Anterior cingulate cortex (tissue), 58 donors: ENCODE data around the gene MTCH1.

Experiments
- DNase-seq, 58 donors: peaks; one replicate each; lab custom pipeline; 2025; lab: John Stamatoyannopoulos, UW

The MTCH1 gene

DNA sequence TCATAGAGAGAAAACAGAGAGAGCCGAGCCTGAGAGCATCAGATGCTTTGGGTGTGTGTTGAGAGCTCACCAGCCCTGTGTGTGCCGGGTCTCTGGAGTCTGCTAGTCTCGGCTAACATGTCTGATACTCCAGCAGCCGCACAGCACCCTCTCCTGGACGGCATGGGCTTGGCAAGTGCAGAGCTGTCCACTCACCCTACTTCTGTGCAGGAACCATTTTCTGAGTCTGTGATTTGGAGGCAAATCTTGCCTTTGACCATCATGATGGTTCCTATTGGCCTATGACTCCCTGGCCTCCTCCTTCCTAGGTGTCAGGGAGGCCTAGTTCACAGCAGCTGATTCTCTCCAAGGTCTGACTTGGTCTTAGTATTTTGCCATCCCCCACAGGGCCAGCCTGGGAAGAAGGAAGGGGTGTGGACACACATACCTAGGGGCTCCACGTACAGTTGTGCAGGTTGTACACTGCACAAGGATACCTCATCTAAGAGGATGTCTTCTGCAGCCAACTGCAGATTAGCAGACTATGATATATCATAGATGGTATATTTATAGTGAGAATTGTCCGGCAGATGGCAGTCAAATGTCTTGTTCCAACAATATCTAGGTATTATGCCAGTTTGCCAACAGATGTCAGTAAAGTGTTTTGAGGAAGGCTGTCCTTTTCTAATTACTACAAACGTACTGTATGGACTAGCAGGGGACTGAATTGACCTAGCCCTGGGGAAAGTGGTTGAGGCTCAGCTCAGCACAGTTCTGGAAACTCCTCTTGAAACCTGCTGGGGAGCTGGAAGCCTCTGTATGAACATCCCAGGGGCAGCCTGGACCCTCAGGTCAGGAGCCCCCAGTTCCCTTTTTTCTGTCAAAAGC, 32.4 kb upstream of the MTCH1 start:
- DNase-seq = peak; percentile 15 to 94 (median 86)

DNA sequence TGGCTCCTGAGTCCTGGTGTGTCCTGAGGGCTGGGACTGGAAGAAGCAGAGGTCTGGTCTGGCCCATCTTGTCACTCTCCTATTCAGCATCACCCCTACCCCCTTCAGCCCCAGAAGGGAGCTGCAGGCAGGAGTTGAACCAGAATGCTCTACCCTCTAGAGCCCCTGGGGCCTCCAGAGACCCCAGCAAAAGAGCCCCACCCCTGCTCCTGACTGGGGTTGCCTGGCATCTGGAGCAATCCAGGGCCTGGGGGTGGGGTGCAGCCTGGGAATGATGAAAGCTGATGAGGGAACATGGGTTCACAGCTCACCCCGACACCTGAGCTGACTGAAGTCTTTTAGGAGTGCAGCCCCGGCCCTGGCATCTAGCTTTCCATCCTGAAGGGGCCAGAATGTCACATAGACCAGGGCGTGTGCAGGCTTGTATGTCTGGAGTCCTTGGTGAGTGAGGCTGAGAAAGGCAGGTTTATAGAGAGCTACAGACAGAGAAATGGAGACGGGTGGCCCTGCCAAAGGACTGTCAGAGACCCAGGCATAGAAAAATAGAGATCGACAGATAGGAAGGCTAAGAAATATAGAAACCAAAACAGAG, 31.7 kb upstream of the MTCH1 start:
- DNase-seq = peak in 4 of 58 donors; percentile 24 to 44 (median 34)

DNA sequence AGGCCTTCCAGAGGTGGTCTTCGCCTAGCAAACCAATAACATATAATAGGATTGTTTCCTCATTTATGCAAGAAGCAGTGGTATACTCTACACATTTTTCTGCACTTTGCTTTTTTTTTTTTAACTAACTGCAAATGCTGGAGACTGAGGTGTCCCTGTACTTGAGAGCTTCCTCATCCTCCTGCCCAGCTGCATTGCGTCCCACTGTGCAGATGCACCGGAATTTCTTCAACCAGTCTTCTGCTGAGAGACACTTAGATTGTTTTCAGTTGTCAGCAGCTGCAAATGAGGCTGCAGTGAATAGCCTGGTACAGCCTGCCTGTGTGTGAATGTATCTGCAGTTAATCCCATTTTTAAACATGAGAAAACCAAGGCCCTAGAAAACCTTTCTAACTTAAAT, 31.0 kb upstream of the MTCH1 start:
- DNase-seq = peak in 10 of 58 donors; percentile 4 to 39 (median 19)

DNA sequence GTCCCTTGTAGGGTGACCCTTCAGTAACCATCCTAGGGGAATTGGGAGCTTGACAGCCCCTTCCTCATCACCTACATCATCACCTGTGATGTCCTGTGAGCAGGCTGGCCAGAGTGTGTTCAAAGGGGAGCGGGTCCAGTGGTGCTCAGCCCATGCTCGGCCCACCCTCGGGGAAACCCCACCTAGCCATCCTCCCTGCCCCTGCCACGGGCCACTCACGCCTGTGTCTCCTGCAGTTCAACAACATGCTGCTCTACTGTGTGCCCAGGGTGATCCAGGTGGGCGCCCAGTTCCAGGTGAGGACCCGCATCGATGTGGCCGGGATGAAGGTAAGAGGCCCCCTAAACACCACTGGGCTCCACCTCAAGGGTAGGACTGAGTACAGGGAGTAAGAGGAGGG, 29.5 kb upstream of the MTCH1 start:
- DNase-seq = no peak

DNA sequence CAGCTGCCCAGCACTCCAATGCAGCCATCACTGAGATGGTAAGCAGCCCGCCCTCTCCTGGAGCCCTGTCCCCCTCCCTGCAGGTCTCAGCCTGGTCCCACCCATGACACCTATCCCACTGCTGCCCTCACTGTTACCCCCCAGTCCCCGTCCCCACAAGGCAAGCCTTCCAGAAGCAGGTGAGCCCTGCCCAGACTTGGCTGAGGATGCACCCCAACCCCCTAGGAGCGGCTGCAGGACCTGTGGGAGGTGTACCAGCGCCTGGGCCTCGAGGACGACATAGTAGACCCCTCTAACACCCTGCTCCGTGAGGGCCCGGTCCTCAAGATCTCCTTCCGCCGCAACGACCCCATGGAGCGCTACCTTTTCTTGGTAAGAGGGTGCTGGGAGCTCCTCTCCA, 28.7 kb upstream of the MTCH1 start:
- DNase-seq = no peak

DNA sequence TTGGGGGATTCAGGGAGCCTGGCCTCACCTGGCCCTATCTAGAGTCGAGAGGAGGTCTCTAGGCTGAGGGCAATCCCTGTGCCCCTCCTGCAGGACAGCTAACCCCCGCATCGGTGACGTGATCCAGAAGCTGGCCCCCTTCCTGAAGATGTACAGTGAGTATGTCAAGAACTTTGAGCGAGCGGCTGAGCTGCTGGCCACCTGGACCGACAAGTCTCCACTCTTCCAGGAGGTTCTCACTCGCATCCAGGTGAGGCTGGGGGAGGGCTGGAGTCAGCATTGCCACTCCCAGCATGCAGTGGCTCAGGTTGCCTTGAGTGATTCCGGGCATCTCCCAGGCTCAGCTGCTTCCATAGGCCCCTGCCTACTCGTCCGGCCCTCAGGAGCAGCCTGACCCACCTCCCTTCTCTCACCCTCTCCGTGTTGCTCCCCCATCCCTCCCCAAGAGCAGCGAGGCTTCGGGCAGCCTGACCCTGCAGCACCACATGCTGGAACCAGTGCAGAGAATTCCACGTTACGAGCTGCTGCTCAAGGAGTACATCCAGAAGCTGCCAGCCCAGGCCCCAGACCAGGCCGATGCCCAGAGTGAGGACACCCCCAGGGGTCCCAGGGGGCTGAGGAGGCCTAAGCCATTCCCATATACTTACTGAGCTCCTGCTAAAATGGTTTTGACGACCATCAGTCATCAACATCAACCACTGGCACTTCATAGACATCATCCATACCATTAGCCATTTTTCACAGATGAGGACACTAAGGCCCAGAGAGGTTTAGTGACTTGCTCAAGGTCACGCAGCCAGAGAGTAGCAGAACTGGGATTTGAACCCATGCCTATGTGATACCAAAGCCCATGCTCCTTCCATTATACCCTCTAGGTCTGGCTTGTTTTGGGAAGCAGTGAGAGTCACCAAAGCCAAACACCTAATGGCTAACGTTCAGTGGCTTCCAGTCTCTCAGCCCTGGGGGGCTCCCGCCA, 27.8 kb upstream of the MTCH1 start:
- no peak for DNase-seq

DNA sequence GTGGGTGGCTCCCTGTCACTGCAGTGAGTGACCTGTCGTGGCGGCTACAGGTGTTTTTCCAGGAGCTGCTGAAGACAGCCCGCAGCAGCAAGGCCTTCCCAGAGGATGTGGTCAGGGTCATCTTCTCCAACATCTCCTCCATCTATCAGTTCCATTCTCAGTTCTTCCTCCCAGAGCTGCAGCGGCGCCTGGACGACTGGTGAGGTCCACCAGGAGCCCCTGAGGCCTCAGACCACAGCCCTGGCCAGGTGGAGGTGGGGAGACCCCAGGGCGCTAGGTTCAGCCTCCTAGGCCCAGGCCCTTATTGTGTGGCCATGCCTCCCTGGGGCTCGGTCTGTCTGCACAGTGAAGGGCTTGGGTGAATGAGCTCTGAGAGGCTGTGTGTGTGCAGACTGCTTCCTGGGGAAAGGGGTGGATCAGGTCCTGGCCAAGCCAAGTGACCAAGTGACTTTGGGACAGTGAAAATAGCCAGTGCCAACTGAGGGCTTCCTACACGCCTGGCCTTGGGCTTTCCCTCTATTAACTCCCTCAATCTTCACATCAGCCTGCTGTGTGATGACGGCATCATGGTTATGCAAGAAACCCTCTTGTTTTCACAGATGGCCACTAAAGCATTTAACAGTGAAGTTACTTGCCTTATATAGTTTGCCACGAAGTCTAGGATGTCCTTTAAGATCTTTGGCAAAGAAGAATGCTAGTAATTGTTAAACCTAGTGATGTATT, 25.8 kb upstream of the MTCH1 start:
- DNase-seq = no peak

DNA sequence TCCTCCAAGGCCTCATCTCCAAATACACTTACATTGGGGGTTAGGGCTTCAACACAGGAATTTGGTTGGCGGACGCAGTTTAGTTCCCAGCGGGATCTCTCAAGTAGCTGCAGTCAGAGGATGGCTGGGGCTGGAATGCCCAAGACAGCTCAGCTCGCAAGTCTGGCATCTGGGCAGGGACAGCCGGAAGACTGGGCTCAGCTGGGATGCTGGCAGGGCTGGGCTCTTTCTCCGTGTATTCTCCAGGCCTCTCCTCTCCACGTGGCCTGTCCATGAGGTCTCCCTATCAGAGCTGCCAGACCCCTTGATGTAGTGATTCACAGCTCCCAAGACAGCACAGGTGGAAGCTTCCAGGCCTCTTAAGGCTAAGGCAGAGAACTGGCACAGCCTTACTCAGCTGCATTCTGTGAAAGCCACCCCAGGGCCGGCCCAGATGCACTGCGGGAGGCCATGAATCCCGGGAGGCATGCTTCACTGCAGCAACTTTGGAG, 24.5 kb upstream of the MTCH1 start:
- DNase-seq = no peak

DNA sequence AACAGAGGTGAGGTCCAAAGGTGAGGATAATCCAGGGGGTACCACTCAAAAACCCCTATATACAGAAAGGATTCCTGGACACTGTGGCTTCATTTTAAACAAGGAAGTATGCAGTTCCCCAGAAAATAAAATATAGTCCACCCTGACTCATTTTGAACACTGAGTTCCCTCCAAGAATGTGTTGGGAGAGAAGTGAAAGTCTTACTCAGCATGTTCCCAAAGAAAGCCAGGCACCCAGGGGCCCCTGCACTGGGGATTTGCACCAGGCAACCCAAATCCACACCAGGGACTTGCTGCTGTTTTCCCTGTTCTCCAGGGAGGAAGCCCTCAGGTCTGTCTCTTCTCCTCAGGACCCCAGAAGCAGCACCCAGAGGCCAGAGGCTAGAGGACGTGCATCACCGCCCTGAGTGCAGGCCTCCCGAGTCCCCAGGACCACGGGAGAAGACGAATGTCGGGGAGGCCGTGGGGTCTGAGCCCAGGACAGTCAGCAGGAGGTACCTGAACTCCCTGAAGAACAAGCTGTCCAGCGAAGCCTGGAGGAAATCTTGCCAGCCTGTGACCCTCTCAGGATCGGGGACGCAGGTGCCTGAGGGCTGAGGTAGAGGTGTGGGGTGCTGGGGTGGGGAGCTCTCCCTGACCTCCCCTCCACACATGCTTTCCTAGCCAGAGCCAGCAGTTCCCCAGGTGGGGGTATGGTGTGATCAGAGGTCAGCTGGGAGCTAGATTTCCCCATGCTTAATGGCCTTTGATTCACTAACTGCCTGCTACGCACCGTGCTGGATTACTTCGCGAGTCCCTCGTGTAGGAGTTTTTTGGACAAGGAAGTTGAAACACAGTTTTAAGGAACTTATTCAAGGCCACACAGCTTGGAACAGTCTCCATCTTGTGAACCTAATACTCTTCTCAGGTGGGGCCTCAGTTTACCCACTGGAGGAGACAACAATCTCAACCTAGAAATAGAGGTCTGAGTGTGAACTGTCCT, 22.8 kb upstream of the MTCH1 start:
- DNase-seq = peak in 1 of 58 donors; percentile 41

DNA sequence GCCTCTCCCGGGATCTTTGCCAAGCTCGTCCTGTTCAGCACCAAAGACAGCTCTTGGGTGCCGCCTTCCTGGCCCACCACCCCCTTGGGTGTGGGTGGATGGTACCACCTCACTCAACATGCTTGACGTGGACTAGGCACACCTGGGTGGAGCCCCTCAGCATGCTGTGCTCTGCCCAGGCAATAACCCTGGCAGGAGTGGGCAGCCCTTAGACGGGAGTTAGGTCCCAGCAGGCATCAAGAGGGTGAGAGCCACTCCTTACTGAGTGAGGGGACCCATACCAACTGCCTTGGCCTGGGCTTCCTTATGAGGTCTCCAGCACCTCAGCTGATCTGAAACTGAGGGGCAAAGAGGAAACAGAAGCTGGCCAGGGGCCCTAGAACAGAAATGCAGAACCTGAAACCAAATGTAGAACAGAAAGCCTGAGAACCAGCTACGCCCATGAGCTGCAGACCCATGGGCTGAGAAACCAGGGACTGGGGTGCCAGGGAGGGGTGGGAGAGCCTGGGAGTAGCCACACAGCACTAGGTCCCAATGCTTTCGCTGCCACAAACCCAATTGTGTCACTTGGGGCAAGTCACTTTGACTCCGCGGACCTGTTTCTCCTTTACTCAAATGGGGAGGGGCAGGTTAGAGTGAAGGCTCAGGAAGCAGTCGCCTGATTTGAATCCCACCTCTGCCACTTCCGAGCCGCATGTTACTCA, 21.5 kb upstream of the MTCH1 start:
- DNase-seq = peak in 11 of 58 donors; percentile 13 to 44 (median 24)

DNA sequence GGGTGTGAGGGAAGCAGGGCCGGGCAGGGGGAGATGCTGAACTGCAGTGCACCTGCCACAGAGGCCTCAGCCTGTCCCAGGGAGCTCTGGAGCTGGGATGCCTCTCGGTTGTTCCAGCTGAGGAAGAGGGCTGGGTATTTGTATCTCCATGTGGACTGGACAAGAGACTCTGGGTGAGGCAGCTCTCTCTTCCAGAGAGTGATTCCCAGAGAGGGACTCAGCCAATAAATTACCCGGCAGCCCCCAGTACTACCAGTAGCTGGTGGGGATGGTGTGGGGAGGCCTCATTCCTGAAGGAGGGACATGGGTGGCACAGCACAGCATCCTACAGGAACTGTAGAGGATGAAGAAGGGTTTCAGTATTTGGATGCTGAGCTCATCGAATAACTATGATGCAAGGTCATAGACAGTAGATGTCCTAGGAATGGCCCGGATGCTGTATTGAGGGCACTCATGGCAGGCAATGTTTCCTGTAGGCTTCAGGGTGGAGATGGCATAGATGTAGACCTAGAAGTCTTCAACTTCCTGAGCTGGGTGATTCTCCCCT, 20.9 kb upstream of the MTCH1 start:
- no peak for DNase-seq

DNA sequence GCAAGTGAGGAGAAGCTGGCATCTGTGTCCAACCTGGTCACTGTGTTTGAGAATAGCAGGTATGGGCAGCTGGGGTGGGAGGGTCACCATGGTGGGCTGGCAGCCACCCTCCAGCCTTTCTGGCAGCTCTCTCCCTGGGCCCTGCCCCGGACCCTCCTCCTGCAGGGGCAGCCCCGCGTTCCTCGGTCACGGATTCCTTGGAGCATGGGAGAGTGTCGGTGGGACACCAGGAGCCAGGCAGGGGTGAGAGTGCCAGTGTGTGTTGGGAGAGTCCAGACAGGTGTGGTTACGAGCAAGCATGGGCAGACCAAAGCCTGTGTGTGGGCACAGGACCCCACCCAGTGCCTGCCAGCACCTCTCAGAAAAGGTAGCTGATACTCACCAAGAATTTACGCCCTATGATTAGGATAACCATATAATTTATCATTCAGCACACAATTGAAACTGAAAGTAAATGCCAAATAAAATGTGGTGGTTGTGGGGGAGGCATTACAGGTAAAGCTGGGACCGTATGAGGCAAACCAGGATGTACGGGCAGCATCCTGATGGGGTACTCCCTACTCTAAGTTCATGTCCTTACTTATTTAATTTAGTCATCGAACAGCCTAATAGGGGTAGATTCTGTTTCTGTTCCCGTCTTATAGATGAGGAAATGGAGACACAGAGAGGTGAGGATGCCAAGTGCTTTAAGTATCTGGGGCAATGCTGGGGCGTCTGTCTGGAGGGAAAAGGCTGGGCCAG, 20.0 kb upstream of the MTCH1 start:
- no peak for DNase-seq

DNA sequence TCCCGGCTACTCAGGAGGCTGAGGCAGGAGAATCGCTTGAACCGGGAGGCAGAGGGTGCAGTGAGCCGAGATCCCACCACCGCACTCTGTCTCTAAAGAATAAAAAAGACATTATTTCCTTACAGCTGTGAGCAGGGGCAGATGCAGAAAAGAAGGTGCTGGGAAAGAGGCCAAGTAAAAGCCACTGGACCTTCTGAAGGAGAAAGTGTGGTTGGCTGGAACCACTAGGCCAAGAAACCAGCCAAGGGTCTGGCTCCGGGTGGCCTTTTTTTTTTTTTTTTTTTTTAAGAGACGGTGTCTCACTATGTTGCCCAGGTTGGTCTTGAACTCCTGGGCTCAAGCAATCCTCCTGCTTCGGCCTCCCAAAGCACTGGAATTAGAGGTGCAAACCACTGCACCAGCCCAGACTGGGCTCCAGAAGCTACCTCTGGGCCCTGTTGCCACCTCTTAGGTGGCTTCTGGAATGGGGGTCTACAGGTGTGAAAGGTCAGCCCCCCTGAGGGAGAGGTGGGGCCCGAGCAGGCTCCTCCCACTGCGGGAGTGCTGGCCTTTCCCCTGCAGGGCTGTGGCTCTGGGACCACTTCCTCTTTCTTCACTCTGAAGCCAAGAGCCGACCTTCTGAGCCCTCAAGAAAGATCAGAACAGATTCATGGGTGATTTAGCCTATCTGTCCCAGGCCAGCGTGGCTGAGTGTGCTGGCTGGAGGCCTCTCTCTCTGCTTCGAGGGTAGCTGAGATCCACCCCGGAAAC, 19.2 kb upstream of the MTCH1 start, which contains the start of gene FGD2:
FGD2 (plus strand) TSS at position 595 of the 750 bp plus-strand sequence. CDS start 163 bp downstream, outside the sequence.
- DNase-seq = peak in 1 of 58 donors; percentile 16

DNA sequence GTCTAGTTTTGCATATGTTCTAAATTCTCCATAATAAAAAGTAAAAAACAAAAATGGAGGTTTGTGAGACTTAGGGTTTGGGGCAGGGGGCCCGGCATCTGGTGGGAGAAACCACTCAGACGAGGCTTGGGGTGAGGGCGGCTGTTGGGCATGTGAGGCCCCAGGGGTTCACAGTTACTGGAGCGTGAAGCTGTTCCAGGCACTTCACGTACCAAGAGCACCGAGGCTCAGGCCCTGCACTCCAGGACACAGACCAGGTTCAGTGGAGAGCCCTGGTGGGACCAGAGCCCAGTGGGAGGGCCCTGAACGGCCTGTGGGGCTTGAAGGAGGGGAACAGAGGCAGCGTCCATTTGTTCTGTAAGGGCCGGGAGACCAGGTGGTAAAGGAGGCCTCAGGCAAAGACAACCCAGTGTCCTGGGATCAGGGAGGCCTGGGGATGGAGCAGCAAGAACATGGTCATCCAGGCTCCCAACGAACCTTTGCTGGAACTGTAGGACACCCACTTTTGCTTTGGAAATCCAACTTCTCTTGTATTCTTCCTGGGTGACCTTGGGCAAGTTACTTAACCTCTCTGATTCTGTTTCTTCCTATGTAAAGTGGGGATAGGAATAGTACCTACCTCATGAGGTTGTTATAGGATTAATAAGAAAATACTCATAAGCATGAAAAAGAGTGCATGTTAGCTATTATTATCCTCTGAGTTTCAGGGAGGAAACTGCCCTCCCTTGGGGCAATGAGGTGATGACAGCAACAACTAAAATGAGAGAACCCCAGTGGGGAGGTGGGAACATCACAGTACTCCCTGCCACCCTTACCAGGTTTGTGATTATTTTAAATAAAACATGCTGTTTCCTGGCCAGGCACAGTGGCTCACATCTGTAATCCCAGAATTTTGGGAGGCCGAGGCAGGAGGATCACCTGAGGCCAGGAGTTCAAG, 18.3 kb upstream of the MTCH1 start:
- DNase-seq = no peak

DNA sequence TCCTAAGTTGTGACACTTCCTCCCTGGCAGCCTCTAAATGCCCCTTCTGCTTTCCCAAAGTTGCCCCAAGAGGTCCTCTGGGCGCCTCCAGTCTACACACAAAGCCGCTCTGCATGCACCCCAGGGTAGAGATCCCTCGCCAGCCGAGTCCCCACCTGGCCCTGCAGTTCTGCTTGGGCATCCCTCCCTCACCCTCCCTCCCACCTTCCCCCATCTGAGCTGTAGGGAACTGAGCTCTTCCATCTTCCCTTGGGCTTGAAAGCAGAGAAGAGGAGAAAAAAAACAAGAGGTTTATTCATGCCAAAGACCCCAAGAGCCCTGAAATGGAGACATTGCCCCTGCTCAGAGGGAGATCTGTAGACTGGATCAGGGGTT, 13.7 kb upstream of the MTCH1 start:
- no peak for DNase-seq
